Mucosa of descending colon (tissue), 3 donors: ENCODE data around the gene DERL2. TPM values are rescaled to one million over a fixed set of nuclear protein-coding genes. Genes with fewer than 3 reads are reported as not detected.

Experiments used
- ATAC-seq: fragments of 200-7000 bp; cut with Tn5 transposase; one replicate; pipeline ENCODE4 v1.9.1; 2020; ENCODE audit warnings: mild to moderate bottlenecking, moderate library complexity
- DNase-seq, 3 donors: peaks; one replicate each; pipeline ENCODE4 v3.0.0-alpha.2; 2020
- H3K36me3 ChIP-seq: fragments of 200-600 bp; one replicate; pipeline ENCODE4 v1.8.0; 2021; ENCODE audit warnings: low read depth, mild to moderate bottlenecking
- H3K4me1 ChIP-seq: fragments of 200-600 bp; one replicate; pipeline ENCODE4 v1.8.0; 2021; ENCODE audit warnings: low read depth, mild to moderate bottlenecking
- H3K4me3 ChIP-seq: fragments of 200-600 bp; one replicate; pipeline ENCODE4 v1.8.0; 2021; ENCODE audit warnings: mild to moderate bottlenecking
- H3K9me3 ChIP-seq: fragments of 200-600 bp; one replicate; pipeline ENCODE4 v1.8.0; 2021; ENCODE audit warnings: mild to moderate bottlenecking
- CTCF ChIP-seq: fragments of 200-600 bp; IDR thresholded peaks from one replicate; pipeline ENCODE4 v1.8.0; 2022; ENCODE audit warnings: antibody characterized with exemption, mild to moderate bottlenecking
- intact Hi-C, 2 donors: fragments of 100-400 bp; cut with DNase I in 1 of 2; cut with micrococcal nuclease in 1 of 2; formaldehyde crosslinking; loops; one replicate each; pipeline versions ENCODE4 v1.11.0 to v1.11.1; 2022; cut with DNase I, micrococcal nuclease
- total RNA-seq, 3 donors: library from RNA; stranded (reverse); fragmentation: NEBNext Ultra II Directional in 2 of 3; extraction: Animal tissue kit (Norgen Biotek cat#: 25700) in 2 of 3; gene quantifications; one replicate each; pipeline versions ENCODE4 v1.2.1 to v1.2.4, GENCODE V29; 2021 to 2023
- donor health status: DM: no; HTN: no; CAD: no; lungs with moderate emphysema.
- donor health status: DM: no; HTN: no; CAD: no.
- donor health status: DM: no; HTN: yes; CAD: no.

The DERL2 gene
- total RNA-seq, 3 donors from 2014 or later, result 43.9 to 58.5 (median 58.3) TPM

- intact Hi-C loops, result no loop called here
- no peaks in the 10 kb centered on the region for H3K4me1 ChIP-seq
- no peaks in the 10 kb centered on the region for H3K9me3 ChIP-seq
- no peak for DNase-seq
- TF ChIP-seq CTCF, result no peak
- no peaks in the 10 kb centered on the region for H3K36me3 ChIP-seq
- H3K4me3 ChIP-seq, result no peak overlapping the region
- ATAC-seq, result no peak
Measured at GRCh38 chr17:5509482-5509881, 23.5 kb upstream of the DERL2 start.

GRCh38 chr17:5508810-5509209, 22.8 kb upstream of the DERL2 start:
- DNase-seq (no peak), ATAC-seq (peak; percentile 28)
- Histone ChIP-seq H3K4me3 (no peak overlapping the region), H3K9me3 (no peaks in the 10 kb centered on the region), H3K36me3 (no peaks in the 10 kb centered on the region), H3K4me1 (no peaks in the 10 kb centered on the region)
- TF ChIP-seq CTCF, result no peak
- intact Hi-C loops, result no loop called here

- DNase-seq, result no peak
- no peaks in the 10 kb centered on the region for H3K4me1 ChIP-seq
- H3K9me3 ChIP-seq, result no peaks in the 10 kb centered on the region
- H3K36me3 ChIP-seq, result no peaks in the 10 kb centered on the region
- TF ChIP-seq CTCF, result no peak
- intact Hi-C loops, result no loop called here
- ATAC-seq, result no peak
- H3K4me3 ChIP-seq, result no peak overlapping the region
Measured at GRCh38 chr17:5506307-5506706, 20.3 kb upstream of the DERL2 start.

GRCh38 chr17:5502552-5502951, 16.6 kb upstream of the DERL2 start:
- no peak for ATAC-seq

GRCh38 chr17:5501685-5502084, 15.7 kb upstream of the DERL2 start:
- ATAC-seq, result no peak
- DNase-seq, result no peak
- no peak for TF ChIP-seq CTCF
- Histone ChIP-seq H3K9me3 (no peaks in the 10 kb centered on the region), H3K4me3 (no peak overlapping the region), H3K36me3 (no peaks in the 10 kb centered on the region), H3K4me1 (peaks cover 6% of the 10 kb centered on the region)
- intact Hi-C loops, result no loop called here

More at GRCh38 chr17:5502552-5502951, 16.6 kb upstream of the DERL2 start:
- DNase-seq, result no peak
- Histone ChIP-seq H3K9me3 (no peaks in the 10 kb centered on the region), H3K4me1 (peaks cover 6% of the 10 kb centered on the region), H3K4me3 (no peak overlapping the region), H3K36me3 (no peaks in the 10 kb centered on the region)
- intact Hi-C loops, result no loop called here
- no peak for TF ChIP-seq CTCF
